GM23338 (cell line): ENCODE measurements around the gene SLC17A7. TPM values are rescaled to one million over a fixed set of nuclear protein-coding genes. Genes with fewer than 3 reads are reported as not detected.

ENCODE experiments used
- ATAC-seq: fragments of 200-7000 bp; cut with Tn5 transposase; 3 replicates; pipeline ENCODE4 v1.9.1; 2020
- DNase-seq: peaks from one replicate; pipeline ENCODE4 v3.0.0-alpha.2; 2015; ENCODE audit warnings: low spot score
- H2AFZ ChIP-seq: fragments of 200-600 bp; sonication (generic); 2 replicates; pipeline ENCODE4 v1.8.0; 2016; ENCODE audit warnings: antibody characterized with exemption, mild to moderate bottlenecking, moderate library complexity
- H3F3A ChIP-seq: fragments of 200-600 bp; sonication (generic); replicated peaks from 2 replicates; pipeline ENCODE4 v1.8.0; 2017; ENCODE audit warnings: antibody characterized with exemption, mixed run types, low read depth
- H3K27ac ChIP-seq: fragments of 200-600 bp; sonication (generic); 2 replicates; pipeline ENCODE4 v1.6.1; 2016; ENCODE audit warnings: low read depth
- H3K27me3 ChIP-seq: fragments of 200-600 bp; sonication (generic); 2 replicates; pipeline ENCODE4 v1.8.0; 2016; ENCODE audit warnings: mild to moderate bottlenecking, mixed run types, moderate library complexity; ENCODE audit not compliant: insufficient read depth
- H3K36me3 ChIP-seq: fragments of 200-600 bp; sonication (generic); 2 replicates; pipeline ENCODE4 v1.8.0; 2016; ENCODE audit warnings: mild to moderate bottlenecking; ENCODE audit not compliant: insufficient read depth
- H3K4me1 ChIP-seq: fragments of 200-600 bp; sonication (generic); 2 replicates; pipeline ENCODE4 v1.8.0; 2016; ENCODE audit warnings: mild to moderate bottlenecking, moderate library complexity; ENCODE audit not compliant: insufficient read depth
- H3K4me2 ChIP-seq: fragments of 200-600 bp; sonication (generic); 2 replicates; pipeline ENCODE4 v1.7.1; 2017; ENCODE audit warnings: mixed run types
- H3K4me3 ChIP-seq: fragments of 200-600 bp; sonication (generic); 2 replicates; pipeline ENCODE4 v1.6.1; 2016; ENCODE audit warnings: mixed run types
- H3K79me2 ChIP-seq: fragments of 200-600 bp; sonication (generic); replicated peaks from 2 replicates; pipeline ENCODE4 v1.8.0; 2017; ENCODE audit warnings: mild to moderate bottlenecking; ENCODE audit not compliant: insufficient read depth
- H3K9me2 ChIP-seq: fragments of 200-600 bp; sonication (generic); 2 replicates; pipeline ENCODE4 v1.8.0; 2017; ENCODE audit not compliant: insufficient read depth
- H4K20me1 ChIP-seq: fragments of 200-600 bp; sonication (generic); replicated peaks from 2 replicates; pipeline ENCODE4 v1.8.0; 2017; ENCODE audit warnings: mild to moderate bottlenecking; ENCODE audit not compliant: insufficient read depth
- H3K27ac Mint-ChIP-seq: 2 replicates; pipeline ENCODE4 v1.8.0; 2020; ENCODE audit warnings: inconsistent platforms, mild to moderate bottlenecking, moderate library complexity, mixed read lengths
- H3K27me3 Mint-ChIP-seq: 3 replicates; pipeline ENCODE4 v1.8.0; 2022; ENCODE audit warnings: low read depth, mild to moderate bottlenecking, moderate library complexity, mixed read lengths, inconsistent platforms; ENCODE audit not compliant: insufficient read depth, poor library complexity
- H3K36me3 Mint-ChIP-seq: 3 replicates; pipeline ENCODE4 v1.8.0; 2021; ENCODE audit warnings: low read depth, mild to moderate bottlenecking, inconsistent platforms, moderate library complexity, mixed read lengths
- H3K4me1 Mint-ChIP-seq: 3 replicates; pipeline ENCODE4 v1.8.0; 2020; ENCODE audit warnings: mild to moderate bottlenecking, inconsistent platforms, mixed read lengths
- H3K4me3 Mint-ChIP-seq: 3 replicates; pipeline ENCODE4 v1.8.0; 2021; ENCODE audit warnings: moderate library complexity, mild to moderate bottlenecking, inconsistent platforms, mixed read lengths
- H3K9me3 Mint-ChIP-seq: 3 replicates; pipeline ENCODE4 v1.8.0; 2020; ENCODE audit warnings: moderate library complexity, mild to moderate bottlenecking, inconsistent platforms, mixed read lengths
- CREB1 ChIP-seq: fragments of 250-450 bp; sonication (Bioruptor Pico); IDR thresholded peaks from 2 replicates; pipeline ENCODE4 v1.5.0; 2020; ENCODE audit warnings: low read depth, mild to moderate bottlenecking, moderate library complexity
- EZH2 ChIP-seq: fragments of 200-600 bp; sonication (generic); IDR thresholded peaks from one replicate; pipeline ENCODE4 v1.8.0; 2017; ENCODE audit warnings: antibody characterized with exemption, mild to moderate bottlenecking, low read depth; ENCODE audit not compliant: unreplicated experiment
- EZH2phosphoT487 ChIP-seq: fragments of 200-600 bp; sonication (generic); IDR thresholded peaks from one replicate; pipeline ENCODE4 v1.8.1; 2018; ENCODE audit warnings: antibody characterized with exemption; ENCODE audit not compliant: unreplicated experiment
- JUNB ChIP-seq: IDR thresholded peaks from one replicate; pipeline ENCODE4 v1.6.1; 2016; ENCODE audit warnings: antibody characterized with exemption; ENCODE audit not compliant: unreplicated experiment
- POLR2AphosphoS5 ChIP-seq: IDR thresholded peaks from 2 replicates; pipeline ENCODE4 v1.6.1; 2016; ENCODE audit warnings: antibody characterized with exemption, low read depth
- STAT1 ChIP-seq: IDR thresholded peaks from one replicate; pipeline ENCODE4 v1.6.1; 2016; ENCODE audit warnings: antibody characterized with exemption; ENCODE audit not compliant: unreplicated experiment
- ZNF114 ChIP-seq: fragments of 250-450 bp; sonication (Bioruptor Pico); IDR thresholded peaks from 2 replicates; pipeline ENCODE4 v1.5.0; 2020; ENCODE audit warnings: mild to moderate bottlenecking, moderate library complexity
- ZNF331 ChIP-seq: fragments of 250-450 bp; sonication (Bioruptor Pico); IDR thresholded peaks from 2 replicates; pipeline ENCODE4 v1.5.0; 2020; ENCODE audit warnings: low read depth, mild to moderate bottlenecking, moderate library complexity
- polyA plus RNA-seq: library from polyadenylated mRNA; unstranded; fragments of >200 nt; fragmentation: Nextera tagmentation; extraction: Ambion mirVana; gene quantifications from 2 replicates; pipeline ENCODE4 v1.2.1, GENCODE V29; 2016
- total RNA-seq: library from RNA; depleted of rRNA; stranded (reverse); fragments of >200 nt; shearing (Covaris generic); gene quantifications from 2 replicates; pipeline ENCODE4 v1.2.3, GENCODE V29; 2014
- TF ChIP-seq, protein P1 (sequence below): IDR thresholded peaks from one replicate; pipeline ENCODE4 v1.6.1; 2018; ENCODE audit warnings: antibody characterized with exemption; ENCODE audit not compliant: unreplicated experiment
- TF ChIP-seq, protein P2 (sequence below), 2 experiments: fragments of 200-600 bp in 1 of 2; sonication (generic) in 1 of 2; conservative IDR thresholded peaks; 2 replicates each; pipeline versions ENCODE4 v1.5.1 to v1.6.1; 2016 to 2017; ENCODE audit warnings: antibody characterized with exemption in 2 of 2, low read depth in 2 of 2, mild to moderate bottlenecking in 2 of 2, moderate library complexity in 1 of 2

The SLC17A7 gene
- total and polyA plus RNA-seq, 2 experiments from 2014 or later, result 0.90 to 1.5 TPM

DNA sequence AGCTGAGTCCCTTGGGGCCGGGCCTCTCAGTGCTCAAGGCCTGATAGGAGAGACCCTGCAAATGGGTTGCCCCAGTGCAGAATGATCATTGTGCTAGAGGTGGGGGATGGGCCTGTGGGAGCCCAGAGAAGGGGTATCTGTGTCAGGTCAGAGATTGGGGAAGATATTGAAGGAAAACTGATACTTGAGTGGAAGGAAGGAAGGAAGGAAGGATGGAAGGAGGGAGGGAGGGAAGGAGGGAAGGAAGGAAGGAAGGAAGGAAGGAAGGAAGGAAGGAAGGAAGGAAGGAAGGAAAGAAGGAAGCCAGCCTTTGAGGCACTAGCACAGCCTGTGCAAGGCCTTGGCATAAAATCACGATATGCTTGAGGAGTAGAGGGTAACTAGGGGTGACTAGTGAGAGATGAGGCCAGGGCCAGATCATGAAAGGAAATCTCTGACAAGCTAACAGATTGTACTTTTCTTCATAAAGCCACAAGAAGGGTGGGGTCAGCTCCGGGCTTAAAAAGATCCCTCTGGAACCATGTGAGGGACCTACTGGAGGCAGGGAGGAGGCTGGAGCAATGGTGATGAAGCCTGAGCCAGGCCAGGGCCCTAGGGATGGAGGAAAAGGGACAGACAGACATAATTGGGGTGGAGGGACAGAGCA is 29.5 kb downstream of the SLC17A7 start:
- Histone ChIP-seq H3K36me3 (no peaks in the 10 kb centered on the region), H3K27ac (no peak overlapping the region), H2AFZ (no peak overlapping the region), H3F3A (no peaks in the 10 kb centered on the region), H3K4me2 (no peak overlapping the region), H3K79me2 (no peaks in the 10 kb centered on the region), H4K20me1 (no peaks in the 10 kb centered on the region), H3K4me3 (no peak overlapping the region), H3K27me3 (no peaks in the 10 kb centered on the region), H3K9me2 (no peaks in the 10 kb centered on the region), H3K4me1 (peaks cover 6% of the 10 kb centered on the region)
- peaks cover 14% of the 10 kb centered on the region for H3K4me1 Mint-ChIP-seq
- peaks cover 9% of the 10 kb centered on the region for H3K27me3 Mint-ChIP-seq
- DNase-seq (no peak), ATAC-seq (no peak)
- H3K27ac Mint-ChIP-seq, result no peak overlapping the region
- no peaks in the 10 kb centered on the region; the same call in 2 of the 3 replicates for H3K9me3 Mint-ChIP-seq
- no peaks in the 10 kb centered on the region for H3K36me3 Mint-ChIP-seq
- H3K4me3 Mint-ChIP-seq, result no peak overlapping the region
- TF ChIP-seq EZH2phosphoT487, result no peak
- TF ChIP-seq CREB1 (CRISPR knock-in tag), result no peak
- TF ChIP-seq ZNF114, result no peak
- TF ChIP-seq POLR2AphosphoS5, result no peak
- TF ChIP-seq, protein P1, sequence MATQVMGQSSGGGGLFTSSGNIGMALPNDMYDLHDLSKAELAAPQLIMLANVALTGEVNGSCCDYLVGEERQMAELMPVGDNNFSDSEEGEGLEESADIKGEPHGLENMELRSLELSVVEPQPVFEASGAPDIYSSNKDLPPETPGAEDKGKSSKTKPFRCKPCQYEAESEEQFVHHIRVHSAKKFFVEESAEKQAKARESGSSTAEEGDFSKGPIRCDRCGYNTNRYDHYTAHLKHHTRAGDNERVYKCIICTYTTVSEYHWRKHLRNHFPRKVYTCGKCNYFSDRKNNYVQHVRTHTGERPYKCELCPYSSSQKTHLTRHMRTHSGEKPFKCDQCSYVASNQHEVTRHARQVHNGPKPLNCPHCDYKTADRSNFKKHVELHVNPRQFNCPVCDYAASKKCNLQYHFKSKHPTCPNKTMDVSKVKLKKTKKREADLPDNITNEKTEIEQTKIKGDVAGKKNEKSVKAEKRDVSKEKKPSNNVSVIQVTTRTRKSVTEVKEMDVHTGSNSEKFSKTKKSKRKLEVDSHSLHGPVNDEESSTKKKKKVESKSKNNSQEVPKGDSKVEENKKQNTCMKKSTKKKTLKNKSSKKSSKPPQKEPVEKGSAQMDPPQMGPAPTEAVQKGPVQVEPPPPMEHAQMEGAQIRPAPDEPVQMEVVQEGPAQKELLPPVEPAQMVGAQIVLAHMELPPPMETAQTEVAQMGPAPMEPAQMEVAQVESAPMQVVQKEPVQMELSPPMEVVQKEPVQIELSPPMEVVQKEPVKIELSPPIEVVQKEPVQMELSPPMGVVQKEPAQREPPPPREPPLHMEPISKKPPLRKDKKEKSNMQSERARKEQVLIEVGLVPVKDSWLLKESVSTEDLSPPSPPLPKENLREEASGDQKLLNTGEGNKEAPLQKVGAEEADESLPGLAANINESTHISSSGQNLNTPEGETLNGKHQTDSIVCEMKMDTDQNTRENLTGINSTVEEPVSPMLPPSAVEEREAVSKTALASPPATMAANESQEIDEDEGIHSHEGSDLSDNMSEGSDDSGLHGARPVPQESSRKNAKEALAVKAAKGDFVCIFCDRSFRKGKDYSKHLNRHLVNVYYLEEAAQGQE, result no peak
- TF ChIP-seq JUNB, result no peak

GRCh38 chr19:49409441-49410029 is 31.8 kb downstream of the SLC17A7 start:
- Histone ChIP-seq H3K4me2 (no peak overlapping the region), H3K4me3 (no peak overlapping the region), H3F3A (no peaks in the 10 kb centered on the region), H4K20me1 (no peaks in the 10 kb centered on the region), H3K79me2 (no peaks in the 10 kb centered on the region), H3K36me3 (no peaks in the 10 kb centered on the region), H3K27me3 (no peaks in the 10 kb centered on the region), H3K4me1 (peaks cover 3% of the 10 kb centered on the region), H3K9me2 (no peaks in the 10 kb centered on the region), H3K27ac (no peak overlapping the region), H2AFZ (no peak overlapping the region)
- no peaks in the 10 kb centered on the region for H3K36me3 Mint-ChIP-seq
- ATAC-seq (no peak), DNase-seq (no peak)
- no peak overlapping the region for H3K4me3 Mint-ChIP-seq
- peaks cover 13% of the 10 kb centered on the region for H3K27me3 Mint-ChIP-seq
- no peaks in the 10 kb centered on the region; the same call in 2 of the 3 replicates for H3K9me3 Mint-ChIP-seq
- H3K27ac Mint-ChIP-seq, result no peak overlapping the region
- peaks cover 7% of the 10 kb centered on the region for H3K4me1 Mint-ChIP-seq
- TF ChIP-seq ZNF331, result no peak
- no peak for TF ChIP-seq STAT1
- TF ChIP-seq EZH2, result no peak
- TF ChIP-seq, protein P2, sequence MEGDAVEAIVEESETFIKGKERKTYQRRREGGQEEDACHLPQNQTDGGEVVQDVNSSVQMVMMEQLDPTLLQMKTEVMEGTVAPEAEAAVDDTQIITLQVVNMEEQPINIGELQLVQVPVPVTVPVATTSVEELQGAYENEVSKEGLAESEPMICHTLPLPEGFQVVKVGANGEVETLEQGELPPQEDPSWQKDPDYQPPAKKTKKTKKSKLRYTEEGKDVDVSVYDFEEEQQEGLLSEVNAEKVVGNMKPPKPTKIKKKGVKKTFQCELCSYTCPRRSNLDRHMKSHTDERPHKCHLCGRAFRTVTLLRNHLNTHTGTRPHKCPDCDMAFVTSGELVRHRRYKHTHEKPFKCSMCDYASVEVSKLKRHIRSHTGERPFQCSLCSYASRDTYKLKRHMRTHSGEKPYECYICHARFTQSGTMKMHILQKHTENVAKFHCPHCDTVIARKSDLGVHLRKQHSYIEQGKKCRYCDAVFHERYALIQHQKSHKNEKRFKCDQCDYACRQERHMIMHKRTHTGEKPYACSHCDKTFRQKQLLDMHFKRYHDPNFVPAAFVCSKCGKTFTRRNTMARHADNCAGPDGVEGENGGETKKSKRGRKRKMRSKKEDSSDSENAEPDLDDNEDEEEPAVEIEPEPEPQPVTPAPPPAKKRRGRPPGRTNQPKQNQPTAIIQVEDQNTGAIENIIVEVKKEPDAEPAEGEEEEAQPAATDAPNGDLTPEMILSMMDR (conservative IDR thresholded peaks at IDR 0.05; ENCODE audit: low read depth in 2 of 2), result no peak
- TF ChIP-seq POLR2AphosphoS5, result no peak
- no peak for TF ChIP-seq EZH2phosphoT487
